Measurements from ENCODE around the gene CDHR3.

The CDHR3 gene

DNA sequence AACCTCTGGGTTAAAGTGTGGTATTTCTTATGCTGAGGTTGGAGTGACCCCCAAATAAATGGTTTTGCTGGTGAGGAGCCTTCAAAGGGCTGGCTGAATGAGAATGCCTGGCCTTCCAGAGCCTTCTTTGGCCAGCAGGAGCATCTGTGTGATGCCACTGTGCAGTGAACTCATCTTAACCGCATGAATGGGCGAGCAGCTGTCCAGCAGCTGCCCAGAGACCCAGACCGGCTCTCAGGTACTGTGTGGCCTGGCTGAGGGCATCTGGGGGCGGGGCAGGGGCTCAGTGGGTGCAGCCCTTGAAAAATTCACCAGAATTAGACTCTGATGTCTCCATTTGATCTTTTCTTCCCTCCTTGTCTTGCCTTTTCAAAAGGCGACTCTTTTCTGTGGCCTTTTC, 90.0 kb downstream of the CDHR3 start:
- DNase-seq: no peak

DNA sequence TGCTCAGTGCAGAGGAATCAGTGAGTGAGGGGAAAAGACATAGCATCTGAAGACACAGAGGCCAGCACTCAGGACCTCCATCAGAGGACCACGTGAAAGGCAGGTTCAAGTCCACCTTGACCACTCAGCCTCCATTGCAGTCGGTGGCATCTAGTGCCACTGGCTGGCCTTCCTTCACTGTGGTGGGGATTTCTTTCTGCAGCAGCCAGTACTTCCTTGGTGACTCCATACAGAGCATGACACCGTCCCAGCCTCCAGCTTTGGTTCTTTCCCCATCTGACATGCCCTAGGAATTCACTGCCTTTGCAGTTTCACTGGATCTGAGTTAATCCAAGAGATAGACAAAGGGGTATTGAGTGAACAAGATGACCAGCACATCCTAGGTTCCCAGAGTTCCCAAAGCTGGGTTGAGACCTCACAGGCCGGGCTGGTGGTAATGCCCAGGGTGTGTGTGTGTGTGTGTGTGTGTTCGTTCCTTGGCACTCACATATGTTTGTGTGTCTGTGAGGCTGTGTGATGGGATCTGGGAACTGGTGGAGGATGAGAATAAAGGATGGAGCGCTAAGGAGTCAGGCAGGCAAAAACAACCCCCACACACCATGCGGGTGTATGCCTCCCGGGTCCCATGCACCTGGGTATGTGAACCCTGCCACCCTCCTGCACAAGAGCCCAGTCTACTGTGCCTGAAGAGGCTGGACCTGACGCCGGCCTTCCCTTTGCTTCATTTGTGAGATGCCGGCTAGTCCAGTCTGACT, 91.3 kb downstream of the CDHR3 start:
- no peak for DNase-seq

DNA sequence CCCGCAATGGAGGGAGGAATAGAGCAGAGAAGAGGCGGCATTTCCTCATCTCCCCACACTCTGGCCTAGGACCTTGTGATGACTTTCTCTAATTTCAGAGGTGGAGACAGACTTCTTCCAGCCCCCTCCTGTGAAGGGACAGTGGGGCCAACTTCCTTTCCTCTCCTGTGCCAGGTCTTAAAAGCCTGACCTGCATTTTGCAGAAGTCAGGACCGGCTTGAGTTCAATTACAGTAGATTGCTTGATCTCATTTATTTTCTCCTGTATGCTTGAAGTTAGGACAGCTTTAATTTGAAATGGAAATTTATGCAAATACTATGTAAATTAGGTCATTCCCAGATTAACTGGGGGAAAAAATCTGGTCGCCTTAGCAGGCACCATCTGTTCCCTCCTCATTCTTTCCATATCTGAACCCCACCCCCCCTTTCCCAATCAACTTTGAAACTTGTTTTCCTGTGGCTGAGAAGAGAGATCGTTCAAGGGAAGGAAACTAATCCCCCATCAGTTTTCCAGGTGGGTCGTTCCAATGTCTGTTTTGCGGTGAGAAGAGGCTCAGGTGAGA, 92.0 kb downstream of the CDHR3 start:
- no peak for DNase-seq

DNA sequence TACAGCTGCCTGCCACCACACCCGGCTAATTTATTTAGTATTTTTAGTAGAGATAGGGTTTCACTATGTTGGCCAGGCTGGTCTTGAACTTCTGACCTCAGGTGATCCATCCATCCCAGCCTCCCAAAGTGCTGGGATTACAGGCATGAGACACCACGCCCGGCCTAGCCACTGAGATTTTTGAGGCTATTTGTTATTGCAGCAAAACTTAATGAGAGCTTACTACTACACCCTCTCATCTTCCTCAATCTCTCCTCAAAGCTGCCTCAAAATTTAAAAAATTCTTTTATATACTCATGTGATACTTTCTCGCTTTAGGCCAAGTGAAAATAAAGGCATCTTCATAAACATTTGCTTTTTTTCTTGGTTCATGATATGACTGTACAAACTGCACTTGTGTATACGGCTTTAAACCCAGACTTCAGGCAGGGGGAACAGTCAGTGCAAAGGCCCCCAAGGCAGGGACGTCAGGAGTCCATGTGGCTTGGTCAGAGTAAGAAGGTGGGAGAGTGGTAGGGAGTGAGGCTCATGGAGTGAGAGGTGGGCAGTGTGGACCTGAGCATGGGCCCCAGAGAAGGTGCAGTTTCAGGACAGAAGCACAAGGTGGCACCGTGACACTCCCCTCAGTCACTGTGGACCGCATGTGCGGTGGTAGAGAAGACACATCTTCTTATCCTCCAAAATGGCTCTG, 93.6 kb downstream of the CDHR3 start:
- peak; percentile 62 for DNase-seq

DNA sequence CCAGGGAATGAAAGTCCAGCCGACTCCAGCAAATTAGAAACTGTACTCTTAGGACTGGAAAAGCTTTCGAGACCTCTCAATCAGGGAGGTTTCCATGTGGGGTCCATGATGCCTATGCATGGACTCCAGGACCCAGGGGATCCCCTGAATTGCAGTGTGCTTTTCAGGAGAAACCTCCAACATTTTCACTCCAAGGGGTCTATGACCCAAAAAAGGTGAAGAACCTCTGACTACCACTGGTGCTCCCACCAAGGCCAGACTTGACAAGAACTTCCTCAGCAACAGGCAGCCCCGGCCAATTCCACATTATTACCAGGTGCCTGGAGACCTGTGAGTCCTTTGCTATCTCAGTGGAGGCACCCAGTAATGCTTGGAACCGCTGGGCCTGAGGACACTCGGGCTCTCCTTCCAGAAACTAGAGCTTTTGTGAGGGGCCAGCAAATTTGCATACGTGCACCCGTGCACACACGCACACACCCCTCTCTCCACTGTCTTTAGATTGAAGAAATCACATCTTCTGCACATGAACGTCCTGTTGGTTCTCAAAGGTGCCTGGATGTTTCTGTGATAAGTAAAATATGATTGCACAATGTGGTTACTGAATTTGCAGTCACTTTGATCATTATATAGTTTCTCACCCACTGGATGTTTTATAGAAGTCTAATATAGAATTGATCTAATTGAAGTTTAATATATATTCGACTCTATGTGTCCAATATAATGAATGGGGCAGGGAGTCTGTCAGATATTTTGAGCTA, 94.3 kb downstream of the CDHR3 start:
- DNase-seq: no peak

DNA sequence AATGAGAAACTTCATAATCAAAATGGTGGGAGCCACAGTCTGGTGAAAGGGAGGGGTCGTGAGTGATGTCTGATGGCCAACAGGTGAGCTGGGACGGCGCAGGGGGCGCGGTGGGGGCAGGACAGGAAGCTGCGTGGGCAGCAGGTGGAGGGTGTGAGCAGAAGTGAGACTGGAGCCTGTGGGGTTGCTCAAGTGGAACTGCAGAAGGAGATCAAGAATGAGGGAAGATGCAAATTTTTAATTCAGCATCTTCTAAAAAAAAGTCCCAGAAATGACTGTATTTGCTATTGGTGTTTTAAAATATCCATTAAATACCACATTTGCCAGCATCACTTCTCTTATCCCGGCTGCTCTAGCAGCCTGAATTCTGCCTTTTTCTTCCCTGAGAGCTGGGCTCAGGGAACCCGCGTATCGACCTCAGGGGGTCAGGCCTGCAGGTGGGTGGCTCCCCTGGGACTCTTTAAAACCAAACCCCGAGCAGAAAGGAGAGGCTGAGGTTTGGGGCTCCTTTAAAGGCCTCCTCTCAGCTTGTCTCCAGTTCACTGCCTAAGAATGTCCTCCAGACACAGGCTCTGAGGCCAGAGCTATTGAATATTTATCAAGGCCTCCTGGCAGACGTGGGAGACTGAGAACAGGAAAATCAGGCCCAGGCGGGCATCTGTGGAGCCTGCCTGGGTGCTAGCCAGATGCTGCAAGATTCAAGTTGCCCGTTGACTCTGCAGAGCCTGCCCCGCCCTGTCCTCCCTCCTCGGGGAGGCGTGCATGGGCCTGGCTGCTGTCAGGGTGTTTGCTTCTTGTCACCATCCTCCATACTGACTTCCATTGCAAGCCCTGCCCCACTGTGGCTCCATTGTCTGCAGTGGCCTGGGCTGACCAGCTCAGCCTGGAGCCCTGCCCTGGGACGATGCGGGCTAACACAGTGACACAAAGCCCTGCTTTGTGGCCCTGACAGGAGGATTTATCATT, 95.2 kb downstream of the CDHR3 start:
- DNase-seq: no peak

DNA sequence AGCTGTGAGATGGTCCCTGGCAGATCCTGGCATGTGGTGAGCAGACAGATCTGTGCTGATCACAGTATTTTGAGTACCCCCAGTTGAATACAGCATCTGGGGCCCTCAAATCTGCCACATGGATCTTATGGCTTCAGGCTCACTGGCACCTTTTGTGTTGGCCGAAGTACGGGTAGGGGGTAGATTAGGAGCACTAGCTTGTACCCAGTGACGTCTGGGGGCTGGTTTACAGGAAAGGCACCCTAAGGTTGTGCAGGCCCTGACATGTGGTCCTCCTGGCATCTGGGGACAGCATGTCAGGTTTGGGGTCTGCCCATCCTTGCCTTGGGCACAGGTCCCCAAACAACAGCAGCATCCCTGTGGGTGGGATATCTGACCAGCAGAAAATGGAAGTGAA, 95.9 kb downstream of the CDHR3 start:
- DNase-seq: no peak

DNA sequence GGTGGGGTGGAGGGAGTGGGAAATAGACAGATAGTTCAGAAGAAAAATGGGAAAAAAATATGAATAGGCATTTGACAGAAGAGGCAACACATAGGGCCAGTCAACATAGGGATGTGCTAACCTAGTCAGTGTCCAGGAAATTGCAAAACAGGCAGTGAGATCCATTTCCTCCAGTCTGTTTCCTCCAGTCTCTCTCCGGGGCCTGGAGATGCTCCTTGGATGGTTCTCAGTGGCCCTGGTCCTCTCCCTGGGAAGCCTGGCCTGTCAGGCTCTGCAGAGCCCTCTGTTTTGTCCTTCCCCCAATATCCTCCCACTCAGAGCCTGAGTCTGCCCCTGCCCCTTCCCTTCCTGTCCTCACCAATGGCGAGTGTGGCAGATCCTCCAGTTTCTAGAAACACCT, 96.5 kb downstream of the CDHR3 start:
- no peak for DNase-seq

DNA sequence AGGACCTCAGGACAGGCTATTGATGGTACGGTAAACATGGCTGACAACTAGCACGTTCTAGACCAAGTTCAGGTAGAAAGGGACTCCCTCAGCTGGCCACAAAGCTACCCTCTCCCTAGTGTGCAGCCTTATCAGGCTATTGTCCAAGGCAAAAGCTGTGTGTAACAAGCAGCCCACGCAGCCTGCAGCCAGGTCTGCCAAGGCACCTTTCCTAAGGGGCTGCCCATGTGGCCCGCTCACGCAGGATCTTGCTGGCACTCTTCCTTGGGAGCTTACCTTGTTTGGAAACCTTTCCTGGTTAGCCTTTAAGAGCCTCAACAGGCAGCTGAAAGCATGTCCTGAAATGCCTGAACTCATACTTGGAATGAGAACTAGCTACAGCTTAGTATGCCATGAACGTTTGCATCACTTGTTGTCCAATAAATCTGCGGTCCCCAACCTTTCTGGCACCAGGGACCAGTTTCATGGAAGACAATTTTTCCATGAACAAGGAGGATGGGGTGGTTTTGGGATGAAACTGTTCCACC, 97.4 kb downstream of the CDHR3 start:
- no peak for DNase-seq

DNA sequence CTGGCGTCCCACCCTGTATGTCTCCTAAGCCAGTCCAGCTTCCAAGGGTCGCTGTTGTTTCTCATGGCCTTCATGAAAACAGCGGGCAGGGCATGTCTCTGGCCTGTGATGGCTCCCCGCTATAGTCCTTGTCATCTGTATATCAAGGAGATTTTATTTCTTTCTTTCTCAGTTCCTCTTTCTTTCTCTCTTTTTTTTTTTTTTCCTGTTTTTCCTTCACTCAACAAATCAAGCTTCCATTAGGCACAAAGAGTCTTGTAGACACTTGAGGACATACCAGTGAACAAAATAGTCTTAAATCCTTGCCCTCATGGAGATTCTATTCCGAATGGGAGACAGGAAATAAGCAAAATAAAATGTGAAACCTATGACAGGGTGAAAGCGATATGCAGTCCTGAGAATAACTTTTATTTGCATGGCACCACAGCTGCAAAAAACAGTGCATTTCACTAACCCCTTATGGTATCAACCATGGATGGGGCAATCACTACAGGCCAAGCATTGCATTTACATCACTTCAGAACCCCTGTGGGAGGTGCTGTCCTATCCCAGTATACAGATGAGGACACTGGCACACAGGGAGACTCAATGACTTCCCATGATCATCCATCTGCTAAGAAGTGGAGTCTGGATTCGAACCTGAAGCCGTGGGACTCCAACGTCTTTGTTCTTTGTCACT, 98.4 kb downstream of the CDHR3 start:
- DNase-seq: no peak

DNA sequence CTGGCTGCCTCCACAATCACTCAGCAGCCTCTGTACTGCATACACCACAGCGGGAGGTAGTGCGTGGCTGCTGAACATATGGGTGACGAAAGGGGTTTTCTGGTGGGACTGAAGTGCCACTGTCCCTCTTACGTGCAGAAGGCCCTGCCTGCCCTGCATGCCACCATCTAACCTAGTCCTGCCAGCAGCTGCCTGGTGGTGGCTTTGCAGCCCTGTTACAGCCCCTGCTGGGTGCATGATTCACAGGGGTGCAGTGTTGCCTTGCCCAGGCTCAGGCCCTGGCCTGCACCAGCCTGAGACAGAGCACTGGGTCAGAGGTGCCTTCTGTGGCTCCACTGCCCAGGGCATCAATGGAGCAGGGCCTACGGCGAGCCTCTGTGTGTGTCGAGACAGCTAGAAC, 98.9 kb downstream of the CDHR3 start:
- DNase-seq: no peak

DNA sequence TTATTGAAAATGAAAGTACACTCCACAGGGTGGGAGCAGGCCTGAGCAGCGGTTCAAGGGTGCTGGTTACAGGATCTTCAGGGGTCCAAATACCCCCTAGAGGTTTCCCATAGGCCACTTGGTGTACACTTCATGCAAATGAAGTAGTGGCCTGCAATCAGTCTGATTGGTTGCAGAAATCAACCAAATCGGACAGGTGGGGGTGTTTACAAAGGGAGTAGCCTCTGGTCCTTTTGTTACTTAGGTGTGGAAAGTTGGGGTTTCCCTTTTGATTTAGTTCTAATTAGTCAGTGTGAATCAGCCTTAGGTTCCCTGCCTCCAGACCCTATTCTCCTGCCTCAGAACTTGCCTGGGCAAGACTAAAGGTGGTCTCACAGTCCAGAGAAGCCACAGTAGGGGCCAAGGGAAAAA, 99.5 kb downstream of the CDHR3 start:
- no peak for DNase-seq

DNA sequence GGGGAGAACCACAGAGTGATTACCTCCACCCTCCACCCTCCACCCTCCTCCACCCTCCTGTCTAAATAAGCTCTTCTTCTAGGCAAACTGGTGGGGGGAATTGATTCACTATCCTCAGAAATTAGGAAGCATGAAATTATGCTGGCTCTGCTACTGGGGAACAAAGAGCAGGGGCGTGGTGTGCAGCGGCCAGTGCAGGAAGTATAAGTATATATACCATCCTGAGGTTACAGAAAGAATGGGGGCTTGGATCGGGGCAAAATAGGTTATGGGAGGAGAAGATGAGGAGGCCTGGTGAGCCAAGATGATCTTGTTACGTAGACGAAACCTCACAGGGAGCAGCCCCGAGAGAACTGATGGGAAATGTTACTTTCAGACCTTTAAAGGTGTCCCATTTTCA, 100.0 kb downstream of the CDHR3 start:
- DNase-seq: no peak

DNA sequence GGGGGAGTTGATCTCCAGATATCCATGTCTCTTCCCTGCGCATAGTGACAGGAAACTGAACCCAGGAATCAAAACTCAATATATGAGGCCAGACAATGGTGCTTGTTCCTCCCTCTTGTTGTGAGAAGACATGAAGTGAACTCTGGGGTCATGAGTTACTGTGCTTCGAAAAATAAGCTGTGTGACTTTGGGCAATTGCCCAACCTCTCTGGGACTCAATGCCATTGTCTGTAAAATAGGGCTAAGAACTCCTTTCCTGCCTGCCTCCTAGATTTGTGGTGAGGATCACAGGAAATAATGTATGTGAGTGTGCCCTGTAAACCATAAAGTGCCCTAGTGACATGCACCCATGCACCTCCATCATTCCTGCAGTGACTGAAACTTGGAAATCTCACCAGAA, 100.6 kb downstream of the CDHR3 start:
- DNase-seq: no peak

DNA sequence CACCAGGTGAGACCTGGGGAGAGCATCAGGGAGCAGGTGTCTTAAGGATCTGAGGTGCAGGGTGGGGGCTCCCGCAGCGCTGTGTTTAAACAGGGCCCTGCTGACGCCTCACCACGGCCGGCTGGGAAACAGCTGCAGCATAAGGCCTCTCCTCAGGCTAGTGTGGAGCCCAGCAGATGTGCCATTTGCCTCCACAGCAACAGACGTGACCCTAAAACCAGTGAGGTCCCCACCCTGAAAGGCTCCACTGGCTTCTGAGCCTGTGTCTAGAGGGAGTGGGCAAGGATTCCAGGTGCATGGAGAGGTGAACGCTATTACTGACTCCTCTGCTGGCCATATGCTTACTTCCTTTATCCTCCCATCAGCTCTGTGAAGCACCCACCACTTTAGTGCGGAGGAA, 101.3 kb downstream of the CDHR3 start:
- no peak for DNase-seq

DNA sequence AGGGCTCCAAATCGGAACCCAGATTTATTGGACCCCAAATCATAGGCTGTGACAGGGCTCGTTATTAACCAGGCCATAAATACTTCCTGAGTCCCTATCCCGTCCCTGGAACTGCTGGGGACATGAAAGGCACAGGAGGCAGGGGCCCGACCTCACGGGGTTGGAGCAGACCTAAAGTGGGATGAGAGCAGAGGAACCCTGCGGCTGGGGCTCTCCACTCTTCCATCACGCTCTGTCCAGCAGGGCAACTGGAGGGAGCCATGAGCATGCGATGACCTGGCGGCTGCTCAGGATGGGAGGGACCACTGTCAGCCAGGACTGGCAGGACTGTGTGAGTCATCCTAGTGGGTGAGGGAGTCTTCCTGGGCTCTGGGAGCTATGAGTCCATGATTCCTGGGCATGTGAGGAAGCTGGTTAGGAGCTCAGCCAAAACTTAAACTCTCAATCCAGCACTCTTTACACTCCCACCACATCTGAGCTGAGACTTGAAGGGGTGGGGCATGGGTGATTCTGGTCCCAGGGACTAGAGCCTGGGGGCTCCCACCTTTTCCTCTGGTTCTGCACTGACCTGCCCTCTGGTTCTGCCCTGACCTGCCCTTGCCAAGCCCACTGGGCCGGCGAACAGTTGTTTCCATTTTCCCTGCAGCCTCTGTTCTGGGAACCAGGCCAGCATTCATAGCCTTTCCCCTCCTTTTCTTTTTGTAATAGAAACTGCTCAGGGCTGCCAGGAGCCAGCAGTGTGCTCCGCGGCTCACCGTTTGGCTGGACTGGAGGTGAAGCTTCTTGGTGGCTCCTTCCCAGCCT, 101.9 kb downstream of the CDHR3 start:
- peak; percentile 93 for DNase-seq

DNA sequence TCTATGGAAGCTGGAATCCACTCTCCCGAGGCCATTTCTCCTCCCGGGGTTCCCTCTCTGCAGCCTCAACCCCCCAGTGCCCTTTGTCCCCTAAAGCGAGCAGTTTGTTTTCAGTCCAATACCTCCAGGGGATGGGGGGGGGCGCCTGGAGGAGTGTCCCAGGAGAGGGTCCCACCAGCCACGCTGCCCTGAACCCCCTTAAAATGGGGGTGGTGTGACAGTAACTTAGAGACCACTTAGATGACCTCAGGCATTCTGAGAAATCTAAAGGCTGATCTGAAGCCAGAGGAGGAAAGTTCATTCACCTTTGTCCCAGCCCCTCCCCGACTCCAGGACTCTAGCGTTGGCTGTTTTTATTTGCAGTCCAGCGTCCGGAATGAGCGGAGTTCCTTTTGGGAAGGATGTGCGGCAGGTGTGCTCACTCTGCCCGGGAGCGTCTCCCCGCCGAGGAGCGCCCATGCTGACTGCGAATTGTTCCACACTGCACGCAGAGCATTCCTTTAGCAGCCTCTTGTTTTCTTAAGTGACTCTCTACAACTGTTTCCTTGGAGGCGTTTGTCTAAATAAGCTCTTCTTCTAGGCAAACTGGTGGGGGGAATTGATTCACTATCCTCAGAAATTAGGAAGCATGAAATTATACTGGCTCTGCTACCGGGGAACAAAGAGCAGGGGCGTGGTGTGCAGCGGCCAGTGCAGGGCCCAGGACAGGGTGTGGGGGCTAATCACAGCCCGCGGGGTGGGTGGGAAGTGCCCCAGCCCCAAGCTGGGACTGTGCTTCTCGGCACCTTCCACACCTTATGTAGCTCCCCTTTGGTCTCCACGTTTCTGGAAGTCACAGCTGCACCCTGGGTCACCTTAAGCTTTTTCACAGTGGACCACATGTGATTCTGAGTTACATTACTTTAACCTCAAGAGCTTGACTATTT, 102.8 kb downstream of the CDHR3 start:
- DNase-seq: no peak

DNA sequence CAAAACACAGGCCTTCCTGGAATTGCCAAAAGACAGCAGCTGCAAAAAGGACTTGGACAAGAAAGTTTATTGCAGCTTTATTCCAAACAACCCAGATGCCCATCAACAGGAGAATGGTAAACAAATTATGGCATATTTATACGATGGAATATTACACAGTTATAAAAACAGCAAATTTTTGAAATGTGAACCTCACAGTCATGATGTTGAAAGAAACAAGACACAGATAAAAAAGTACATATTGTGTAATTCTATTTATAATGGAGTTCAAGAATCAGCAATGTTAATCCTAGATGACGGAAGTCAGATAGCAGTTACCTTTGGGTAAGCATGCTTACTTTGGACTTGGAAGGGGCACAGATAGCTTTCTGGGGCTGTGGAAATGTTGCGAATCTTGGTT, 104.6 kb downstream of the CDHR3 start:
- DNase-seq: no peak

DNA sequence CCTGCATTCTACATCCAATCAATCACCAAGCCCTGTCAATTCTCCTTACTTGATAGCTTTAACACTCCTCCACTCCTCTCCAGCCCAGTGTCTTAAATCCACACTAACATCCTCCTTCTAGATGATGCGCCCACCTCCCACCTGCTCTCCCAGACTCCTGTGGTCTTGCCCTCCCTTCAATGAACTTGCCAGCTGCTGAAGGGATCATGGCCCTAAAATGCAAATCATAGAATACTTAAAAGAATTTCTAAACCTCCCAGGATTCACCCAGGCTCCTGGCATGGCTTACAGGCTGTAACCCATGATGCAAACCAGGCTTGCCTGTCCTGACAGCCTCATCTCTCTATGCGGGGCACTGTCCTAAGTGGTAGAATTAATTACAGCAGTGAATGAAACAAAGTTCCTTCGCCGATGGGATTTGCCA, 105.5 kb downstream of the CDHR3 start:
- DNase-seq: no peak

DNA sequence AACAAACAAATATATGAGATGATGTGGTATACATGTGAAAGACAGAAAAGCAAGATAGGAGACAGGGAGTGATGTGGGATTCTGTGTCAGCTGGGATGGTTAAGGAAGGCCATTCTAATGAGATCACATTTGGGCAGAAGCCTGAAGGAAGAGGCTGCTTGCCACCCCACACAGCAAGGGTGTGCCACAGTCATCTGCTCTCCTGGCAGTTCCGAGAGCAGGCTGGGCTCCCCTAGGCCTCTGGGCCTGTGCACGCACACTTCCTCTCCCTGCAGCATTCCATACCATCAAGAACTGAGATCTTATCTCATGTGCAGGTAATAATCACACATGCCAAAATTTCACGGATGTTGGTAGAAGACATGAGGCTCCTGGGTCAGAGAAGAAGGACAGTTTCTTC, 105.9 kb downstream of the CDHR3 start:
- DNase-seq: no peak
